ENCODE results near the gene MORF4L2. TPM values are rescaled to one million over a fixed set of nuclear protein-coding genes. Genes with fewer than 3 reads are reported as not detected.

The MORF4L2 gene
- polyA plus RNA-seq, 1 of the 3 experiments (the other 2 are of a cell fraction), result 221 TPM

- Histone ChIP-seq H3K4me3 (ENCODE audit: low read depth in 2 of 2, low read length in 1 of 2) (peak overlapping the region; percentile 62 to 67), H3K4me1 (ENCODE audit: control insufficient read depth in 1 of 2, insufficient read depth in 2 of 2, low read depth in 1 of 2, low read length in 1 of 2) (peaks cover 3 to 4% of the 10 kb centered on the region in 2 experiments; a peak in 3 of 4 replicates), H3K27ac (ENCODE audit: low read depth in 2 of 2, low read length in 1 of 2) (peak overlapping the region; percentile 86 to 92), H4K20me1 (ENCODE audit: insufficient read depth) (no peaks in the 10 kb centered on the region), H3F3A (replicated peaks; ENCODE audit: insufficient read depth) (peaks cover 14% of the 10 kb centered on the region), H3K9me2 (no peaks in the 10 kb centered on the region), H3K79me2 (ENCODE audit: insufficient read depth) (peaks cover 6% of the 10 kb centered on the region; the same call in 1 of the 2 replicates), H3K9ac (peak overlapping the region; percentile 79), H2AFZ (ENCODE audit: low read depth) (peak overlapping the region; percentile 60), H3K27me3 (ENCODE audit: insufficient read depth) (no peaks in the 10 kb centered on the region; the same call in 1 of the 2 replicates), H3K9me3 (no peaks in the 10 kb centered on the region), H3K36me3 (replicated peaks in 1 of 2; ENCODE audit: control insufficient read depth in 1 of 2, insufficient read depth in 2 of 2, low read length in 1 of 2) (no peaks in the 10 kb centered on the region), H3K4me2 (peak overlapping the region; percentile 82)
- TF ChIP-seq JUND (IDR thresholded peaks at IDR 0.05), result no peak
- peak; percentile 21; the same call in 1 of the 2 replicates for TF ChIP-seq POLR2AphosphoS5 (IDR thresholded peaks at IDR 0.05; ENCODE audit: low read depth, low read length)
- TF ChIP-seq FOXM1 (IDR thresholded peaks at IDR 0.05; ENCODE audit: low read depth), result no peak
- peak; percentile 2 for TF ChIP-seq CHD2 (IDR thresholded peaks at IDR 0.05; ENCODE audit: low read length, partially characterized antibody)
- 0 out of 2 replicates have a peak, but pooled peaks have one; percentile 6 for TF ChIP-seq GATA2 (CRISPR knock-in tag; IDR thresholded peaks at IDR 0.05)
- peak; percentile 85 for TF ChIP-seq MXI1 (IDR thresholded peaks at IDR 0.05; ENCODE audit: low read depth, low read length)
- peak; percentile 28; the same call in 1 of the 2 replicates for TF ChIP-seq PBX3 (IDR thresholded peaks at IDR 0.05)
- TF ChIP-seq MAX (IDR thresholded peaks at IDR 0.05; ENCODE audit: low read depth), result peak; percentile 76
- peak; percentile 65 for TF ChIP-seq CTCF (IDR thresholded peaks at IDR 0.05)
- no peak for TF ChIP-seq YY1 (IDR thresholded peaks at IDR 0.05; ENCODE audit: low read depth)
- no peak for TF ChIP-seq EP300 (IDR thresholded peaks at IDR 0.05; ENCODE audit: borderline replicate concordance in 1 of 2, low read depth in 1 of 2, low read length in 1 of 2)
- TF ChIP-seq SMC3 (IDR thresholded peaks at IDR 0.05; ENCODE audit: low read depth, low read length), result peak; percentile 41; the same call in 1 of the 2 replicates
- TF ChIP-seq USF1 (IDR thresholded peaks at IDR 0.05; ENCODE audit: borderline replicate concordance, low read depth), result no peak
- peak; percentile 47 for TF ChIP-seq RAD21 (IDR thresholded peaks at IDR 0.05; ENCODE audit: low read length)
- TF ChIP-seq EZH2phosphoT487 (IDR thresholded peaks at IDR 0.05; ENCODE audit: borderline replicate concordance, low read depth), result no peak
- ChIA-PET CTCF (interaction anchor here (0.5 to 1.9 kb wide), 27 partner anchors 9 to 273 kb away, joined by 3 to 13 read pairs (median 3); partner anchors contain the start of genes MORF4L2, TCEAL3 and TCEAL9), POLR2A (interaction anchor here (0.5 to 1.9 kb wide), 4 partner anchors 9 to 57 kb away, joined by 3 to 7 read pairs (median 5); partner anchors contain the start of gene MORF4L2)
- 6% methylated on average over 39 of the region's 49 CpGs for WGBS (ENCODE audit: low lambda C conversion rate)
- DNase-seq, result peak; percentile 70
Observed at GRCh38 chrX:103629318-103630170, 57.0 kb downstream of the MORF4L2 start.
